DOHH2 (cell line): ENCODE results near the gene CD248.

Experiments used
- H3F3A ChIP-seq: fragments of 200-600 bp; sonication (generic), shearing (Covaris generic); 2 replicates; pipeline ENCODE4 v1.6.0; 2016; ENCODE audit warnings: antibody characterized with exemption, mild to moderate bottlenecking; ENCODE audit not compliant: control insufficient read depth, insufficient read depth
- H3K27ac ChIP-seq: fragments of 200-600 bp; sonication (generic); 2 replicates; pipeline ENCODE4 v1.5.1; 2014; ENCODE audit warnings: low read depth, mild to moderate bottlenecking, low read length, moderate library complexity
- H3K27me3 ChIP-seq: fragments of 200-600 bp; sonication (generic); 2 replicates; pipeline ENCODE4 v1.6.1; 2014; ENCODE audit warnings: mild to moderate bottlenecking, low read length, mixed read lengths; ENCODE audit not compliant: control insufficient read depth
- H3K36me3 ChIP-seq: fragments of 200-600 bp; sonication (generic); 2 replicates; pipeline ENCODE4 v1.6.1; 2014; ENCODE audit warnings: mild to moderate bottlenecking, low read length, moderate library complexity, mixed read lengths; ENCODE audit not compliant: control insufficient read depth
- H3K4me1 ChIP-seq: fragments of 200-600 bp; sonication (generic); 2 replicates; pipeline ENCODE4 v1.6.1; 2014; ENCODE audit warnings: mild to moderate bottlenecking, low read length, mixed read lengths; ENCODE audit not compliant: control insufficient read depth
- H3K4me2 ChIP-seq: fragments of 200-600 bp; sonication (generic); 2 replicates; pipeline ENCODE4 v1.6.0; 2014; ENCODE audit warnings: mild to moderate bottlenecking, low read length, moderate library complexity
- H3K4me3 ChIP-seq: fragments of 200-600 bp; sonication (generic); 2 replicates; pipeline ENCODE4 v1.5.1; 2014; ENCODE audit warnings: mild to moderate bottlenecking, low read length, mixed read lengths
- H3K79me2 ChIP-seq: fragments of 200-600 bp; sonication (generic); 2 replicates; pipeline ENCODE4 v1.6.1; 2014; ENCODE audit warnings: mild to moderate bottlenecking, low read length, mixed read lengths; ENCODE audit not compliant: control insufficient read depth
- H3K9me2 ChIP-seq: fragments of 200-600 bp; sonication (generic); replicated peaks from 2 replicates; pipeline ENCODE4 v1.6.1; 2014; ENCODE audit warnings: mild to moderate bottlenecking, low read length, mixed read lengths; ENCODE audit not compliant: control insufficient read depth
- H3K9me3 ChIP-seq: fragments of 200-600 bp; sonication (generic); 2 replicates; pipeline ENCODE4 v1.6.1; 2014; ENCODE audit warnings: antibody characterized with exemption, low read length, mixed read lengths; ENCODE audit not compliant: control insufficient read depth, insufficient read depth
- H4K20me1 ChIP-seq: fragments of 200-600 bp; sonication (generic); 2 replicates; pipeline ENCODE4 v1.6.0; 2014; ENCODE audit warnings: low read depth, mild to moderate bottlenecking, antibody characterized with exemption, low read length, moderate library complexity; ENCODE audit not compliant: control insufficient read depth, insufficient read depth
- EZH2phosphoT487 ChIP-seq: fragments of 200-600 bp; sonication (generic); IDR thresholded peaks from 2 replicates; pipeline ENCODE4 v1.6.1; 2017; ENCODE audit warnings: borderline replicate concordance, mild to moderate bottlenecking, antibody characterized with exemption, low read length, moderate library complexity, mixed read lengths
- TF ChIP-seq, protein P1 (sequence below): fragments of 200-600 bp; sonication (generic); IDR thresholded peaks from one replicate; pipeline ENCODE4 v1.5.1; 2014; ENCODE audit warnings: antibody characterized with exemption, mild to moderate bottlenecking, low read depth, low read length; ENCODE audit not compliant: poor library complexity, severe bottlenecking

The CD248 gene

DNA sequence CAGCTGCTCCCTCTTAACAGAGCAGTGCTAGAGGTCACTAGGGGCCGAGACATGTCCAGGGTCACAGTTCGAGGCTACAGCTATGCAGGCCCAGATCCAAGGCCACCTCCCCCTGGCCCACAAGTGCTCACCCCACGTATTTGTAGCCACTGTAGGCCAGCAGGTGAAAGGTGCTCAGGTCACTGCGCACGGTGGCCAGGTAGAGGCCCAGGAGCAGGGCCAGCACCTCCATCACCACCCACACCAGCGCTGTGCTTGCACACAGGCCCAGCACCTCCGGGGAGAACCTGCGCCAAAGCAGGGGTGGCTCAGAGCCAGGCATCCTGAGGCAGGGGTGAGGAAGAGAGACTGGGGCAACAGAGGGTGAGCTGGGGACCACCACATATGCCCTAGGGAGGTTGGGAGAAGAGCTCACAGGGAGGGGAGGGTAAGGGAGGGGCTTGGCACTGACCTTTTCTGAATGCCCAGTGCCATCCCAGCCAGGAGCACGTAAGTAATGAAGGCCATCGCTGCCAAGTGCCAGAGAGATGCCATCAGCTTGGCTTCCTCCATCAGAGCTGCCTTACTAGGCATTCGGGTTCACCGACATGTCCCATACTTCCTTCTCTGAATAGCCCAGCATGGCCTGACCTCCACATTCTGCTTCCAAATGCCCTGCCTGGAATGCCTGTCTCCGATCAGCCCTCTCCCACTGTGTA, 31.4 kb downstream of the CD248 start:
- TF ChIP-seq, protein P1, sequence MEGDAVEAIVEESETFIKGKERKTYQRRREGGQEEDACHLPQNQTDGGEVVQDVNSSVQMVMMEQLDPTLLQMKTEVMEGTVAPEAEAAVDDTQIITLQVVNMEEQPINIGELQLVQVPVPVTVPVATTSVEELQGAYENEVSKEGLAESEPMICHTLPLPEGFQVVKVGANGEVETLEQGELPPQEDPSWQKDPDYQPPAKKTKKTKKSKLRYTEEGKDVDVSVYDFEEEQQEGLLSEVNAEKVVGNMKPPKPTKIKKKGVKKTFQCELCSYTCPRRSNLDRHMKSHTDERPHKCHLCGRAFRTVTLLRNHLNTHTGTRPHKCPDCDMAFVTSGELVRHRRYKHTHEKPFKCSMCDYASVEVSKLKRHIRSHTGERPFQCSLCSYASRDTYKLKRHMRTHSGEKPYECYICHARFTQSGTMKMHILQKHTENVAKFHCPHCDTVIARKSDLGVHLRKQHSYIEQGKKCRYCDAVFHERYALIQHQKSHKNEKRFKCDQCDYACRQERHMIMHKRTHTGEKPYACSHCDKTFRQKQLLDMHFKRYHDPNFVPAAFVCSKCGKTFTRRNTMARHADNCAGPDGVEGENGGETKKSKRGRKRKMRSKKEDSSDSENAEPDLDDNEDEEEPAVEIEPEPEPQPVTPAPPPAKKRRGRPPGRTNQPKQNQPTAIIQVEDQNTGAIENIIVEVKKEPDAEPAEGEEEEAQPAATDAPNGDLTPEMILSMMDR, result no peak
- no peak for TF ChIP-seq EZH2phosphoT487
- H3K4me3 ChIP-seq, result no peak overlapping the region
- H3K4me2 ChIP-seq, result no peak overlapping the region
- H3K27me3 ChIP-seq, result no peaks in the 10 kb centered on the region
- no peaks in the 10 kb centered on the region for H3K9me3 ChIP-seq
- H3K79me2 ChIP-seq, result peaks cover 17% of the 10 kb centered on the region
- H3K36me3 ChIP-seq, result peaks cover 7% of the 10 kb centered on the region
- H4K20me1 ChIP-seq, result no peaks in the 10 kb centered on the region
- peaks cover 42% of the 10 kb centered on the region for H3K4me1 ChIP-seq
- peaks cover 3% of the 10 kb centered on the region; the same call in 1 of the 2 replicates for H3F3A ChIP-seq
- no peaks in the 10 kb centered on the region for H3K9me2 ChIP-seq
- H3K27ac ChIP-seq, result no peak overlapping the region

DNA sequence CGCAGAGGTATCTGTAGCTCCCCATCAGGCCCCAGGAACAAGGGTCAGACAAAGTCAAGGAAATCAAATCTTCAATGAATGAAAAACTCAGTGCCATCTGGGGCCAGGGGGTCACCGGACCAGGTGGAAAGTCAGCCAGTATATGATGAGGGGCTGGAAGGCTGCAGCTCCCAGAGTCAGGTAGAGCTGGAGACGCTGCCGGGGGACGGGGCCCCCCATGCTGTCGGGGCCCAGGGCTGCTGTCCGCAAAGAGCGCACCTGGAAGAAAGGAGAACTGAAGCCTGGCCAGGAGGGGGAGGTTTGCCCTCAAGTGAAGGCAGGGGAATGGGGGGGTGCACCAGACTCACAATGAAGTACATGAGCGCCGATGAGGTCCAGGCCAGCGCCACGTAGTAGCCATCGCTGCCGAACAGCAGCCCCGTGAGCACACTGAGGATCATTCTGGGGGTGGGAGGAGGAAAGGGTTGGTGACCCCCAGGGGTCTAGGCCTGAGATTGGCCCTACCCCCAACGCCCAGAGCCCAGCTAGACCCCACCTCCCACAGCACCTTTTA, 32.2 kb downstream of the CD248 start:
- Histone ChIP-seq H3K9me3 (no peaks in the 10 kb centered on the region), H4K20me1 (no peaks in the 10 kb centered on the region), H3K27ac (no peak overlapping the region)

DNA sequence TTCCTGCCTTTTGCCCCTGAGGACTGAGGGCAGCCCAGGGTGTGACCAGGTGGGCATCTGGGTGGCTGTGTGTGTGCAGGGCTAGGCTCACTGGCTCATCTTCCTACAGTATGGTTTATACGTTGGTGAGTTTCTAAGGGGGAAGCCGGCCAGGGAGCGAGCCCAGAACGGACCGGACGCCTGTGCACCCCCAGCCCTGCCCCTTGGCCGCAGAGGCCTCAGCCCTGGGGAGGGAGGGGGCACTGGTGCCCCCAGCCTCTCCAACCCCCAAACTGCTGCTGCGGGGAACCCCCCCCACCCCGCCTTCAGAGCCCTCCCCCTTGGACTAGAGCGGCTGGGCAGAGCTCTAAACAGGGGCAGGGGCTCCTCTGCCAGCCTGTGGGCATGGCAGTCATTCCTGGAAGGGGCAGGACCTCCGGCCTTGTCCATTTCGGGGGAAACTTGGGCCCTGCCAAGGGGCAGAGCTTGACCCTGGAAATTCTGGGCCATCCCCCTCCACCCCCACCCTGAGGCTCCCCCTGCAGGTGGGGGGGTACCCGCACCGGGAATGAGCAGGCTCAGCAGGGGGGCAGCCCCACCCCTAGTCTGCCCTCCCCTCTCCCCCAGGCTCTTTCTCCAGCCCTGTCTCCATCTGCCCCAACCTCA, 33.3 kb downstream of the CD248 start:
- H3K4me1 ChIP-seq, result peaks cover 37% of the 10 kb centered on the region
- peaks cover 3% of the 10 kb centered on the region; the same call in 1 of the 2 replicates for H3F3A ChIP-seq
- H3K79me2 ChIP-seq, result peaks cover 14% of the 10 kb centered on the region
- H3K9me3 ChIP-seq, result no peaks in the 10 kb centered on the region
- no peaks in the 10 kb centered on the region for H4K20me1 ChIP-seq
- H3K9me2 ChIP-seq, result no peaks in the 10 kb centered on the region
- no peak overlapping the region for H3K27ac ChIP-seq
- no peak overlapping the region for H3K4me3 ChIP-seq
- TF ChIP-seq, protein P1, result no peak
- no peaks in the 10 kb centered on the region for H3K27me3 ChIP-seq
- H3K4me2 ChIP-seq, result no peak overlapping the region
- H3K36me3 ChIP-seq, result peaks cover 5% of the 10 kb centered on the region

More for the DNA sequence above, 32.2 kb downstream of the CD248 start:
- Histone ChIP-seq H3K4me1 (peaks cover 34% of the 10 kb centered on the region), H3K4me3 (no peak overlapping the region), H3F3A (peaks cover 3% of the 10 kb centered on the region; the same call in 1 of the 2 replicates), H3K36me3 (peaks cover 7% of the 10 kb centered on the region), H3K27me3 (no peaks in the 10 kb centered on the region), H3K79me2 (peaks cover 17% of the 10 kb centered on the region), H3K9me2 (no peaks in the 10 kb centered on the region), H3K4me2 (no peak overlapping the region)
- TF ChIP-seq, protein P1, result no peak
- TF ChIP-seq EZH2phosphoT487, result no peak
